Astrocyte (in vitro differentiated cells and primary cell): ENCODE measurements around the gene COLEC11.
"Not testable (repeated sequence)": the region's sequence is repeated elsewhere in the genome, so short reads cannot be mapped to it uniquely, and the experiment has no call there.

Experiments
- EZH2 ChIP-seq: IDR thresholded peaks from 2 replicates; pipeline ENCODE4 v1.6.1; 2012; ENCODE audit warnings: mild to moderate bottlenecking, low read length, inconsistent platforms; ENCODE audit not compliant: insufficient read depth
- TF ChIP-seq, protein P1 (sequence below): IDR thresholded peaks from 2 replicates; pipeline ENCODE4 v1.5.1; 2011; ENCODE audit warnings: low read depth, mild to moderate bottlenecking, inconsistent platforms, low read length, moderate library complexity; ENCODE audit not compliant: insufficient read depth

DNA sequence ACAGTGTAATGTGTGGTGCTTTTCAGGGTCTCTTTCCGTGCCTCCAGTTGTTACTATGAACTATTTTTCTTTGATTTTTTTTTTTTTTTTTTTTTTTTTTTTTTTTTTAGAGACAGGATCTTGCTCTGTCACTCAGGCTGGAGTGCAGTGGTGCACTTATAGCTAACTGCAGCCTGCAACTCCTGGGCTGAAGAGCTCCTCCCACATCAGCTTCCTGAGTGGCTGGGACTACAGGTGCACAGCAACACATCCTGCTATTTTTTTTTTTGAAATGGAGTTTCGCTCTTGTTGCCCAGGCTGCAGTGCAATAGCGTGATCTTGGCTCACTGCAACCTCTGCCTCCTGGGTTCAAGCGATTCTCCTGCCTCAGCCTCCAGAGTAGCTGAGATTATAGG is 14.4 kb downstream of the COLEC11 start:
- TF ChIP-seq, protein P1, sequence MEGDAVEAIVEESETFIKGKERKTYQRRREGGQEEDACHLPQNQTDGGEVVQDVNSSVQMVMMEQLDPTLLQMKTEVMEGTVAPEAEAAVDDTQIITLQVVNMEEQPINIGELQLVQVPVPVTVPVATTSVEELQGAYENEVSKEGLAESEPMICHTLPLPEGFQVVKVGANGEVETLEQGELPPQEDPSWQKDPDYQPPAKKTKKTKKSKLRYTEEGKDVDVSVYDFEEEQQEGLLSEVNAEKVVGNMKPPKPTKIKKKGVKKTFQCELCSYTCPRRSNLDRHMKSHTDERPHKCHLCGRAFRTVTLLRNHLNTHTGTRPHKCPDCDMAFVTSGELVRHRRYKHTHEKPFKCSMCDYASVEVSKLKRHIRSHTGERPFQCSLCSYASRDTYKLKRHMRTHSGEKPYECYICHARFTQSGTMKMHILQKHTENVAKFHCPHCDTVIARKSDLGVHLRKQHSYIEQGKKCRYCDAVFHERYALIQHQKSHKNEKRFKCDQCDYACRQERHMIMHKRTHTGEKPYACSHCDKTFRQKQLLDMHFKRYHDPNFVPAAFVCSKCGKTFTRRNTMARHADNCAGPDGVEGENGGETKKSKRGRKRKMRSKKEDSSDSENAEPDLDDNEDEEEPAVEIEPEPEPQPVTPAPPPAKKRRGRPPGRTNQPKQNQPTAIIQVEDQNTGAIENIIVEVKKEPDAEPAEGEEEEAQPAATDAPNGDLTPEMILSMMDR = not testable (repeated sequence)
- not testable (repeated sequence) for TF ChIP-seq EZH2
